Heart right ventricle (tissue), 16 donors: ENCODE data around the gene GAK. TPM values are rescaled to one million over a fixed set of nuclear protein-coding genes. Genes with fewer than 3 reads are reported as not detected.

Experiments used
- ATAC-seq, 8 donors: fragments of 200-7000 bp; cut with Tn5 transposase; one replicate each; pipeline ENCODE4 v1.9.1; 2020; ENCODE audit warnings: mild to moderate bottlenecking in 8 of 8, moderate library complexity in 8 of 8, moderate number of reproducible peaks in 1 of 8
- DNase-seq, 2 donors: peaks; one replicate each; pipeline ENCODE4 v3.0.0-alpha.2; 2020
- H3K27ac ChIP-seq, 10 donors: fragments of 200-600 bp; sonication (generic) in 2 of 10; one replicate each; pipeline versions ENCODE4 v1.5.0 to v1.8.0; 2020 to 2022; ENCODE audit warnings: mild to moderate bottlenecking in 3 of 10
- H3K27me3 ChIP-seq, 7 donors: fragments of 200-600 bp; one replicate each; pipeline ENCODE4 v1.8.0; 2021 to 2022; ENCODE audit warnings: mild to moderate bottlenecking in 2 of 7
- H3K36me3 ChIP-seq, 9 donors: fragments of 200-600 bp; sonication (generic) in 1 of 9; one replicate each; pipeline versions ENCODE4 v1.5.0 to v1.8.0; 2020 to 2022; ENCODE audit warnings: mild to moderate bottlenecking in 2 of 9
- H3K4me1 ChIP-seq, 9 donors: fragments of 200-600 bp; sonication (generic) in 1 of 9; one replicate each; pipeline versions ENCODE4 v1.5.0 to v1.8.0; 2020 to 2022; ENCODE audit warnings: mild to moderate bottlenecking in 4 of 9
- H3K4me3 ChIP-seq, 10 donors: fragments of 200-600 bp; sonication (generic) in 2 of 10; one replicate each; pipeline versions ENCODE4 v1.5.0 to v1.8.0; 2020 to 2022; ENCODE audit warnings: mild to moderate bottlenecking in 7 of 10, moderate library complexity in 2 of 10
- H3K9me3 ChIP-seq, 11 donors: fragments of 200-600 bp in 10 of 11; sonication (generic) in 2 of 11; one replicate each; pipeline versions ENCODE4 v1.5.0 to v1.8.0; 2013 to 2022; ENCODE audit warnings: mild to moderate bottlenecking in 2 of 11, control low read depth in 1 of 11, moderate library complexity in 1 of 11
- CTCF ChIP-seq, 9 donors: fragments of 200-600 bp; sonication (generic) in 2 of 9; IDR thresholded peaks; one replicate each; pipeline versions ENCODE4 v1.5.0 to v1.8.0; 2021 to 2022; ENCODE audit warnings: antibody characterized with exemption in 9 of 9, mild to moderate bottlenecking in 5 of 9, moderate library complexity in 1 of 9
- WGBS, 2 donors: extraction: QIAGEN DNeasy Blood & Tissue Kit; methylation state at CpG; one replicate each; pipeline ENCODE4 v1.1.7; 2013; ENCODE audit warnings: inconsistent platforms in 1 of 2; 5-methylcytosine and 5-hydroxymethylcytosine counted together
- intact Hi-C, 10 donors: fragments of 100-400 bp; cut with DNase I; formaldehyde crosslinking; loops; one replicate each; pipeline versions ENCODE4 v1.11.1 to v1.14.2; 2022
- polyA plus RNA-seq, 2 donors: library from polyadenylated mRNA; stranded (reverse); fragments of 200-250 nt; gene quantifications; one replicate each; pipeline ENCODE4 v1.2.3, GENCODE V29; 2013
- total RNA-seq, 10 donors: library from RNA; stranded (reverse); fragmentation: NEBNext Ultra II Directional in 3 of 10; extraction: Animal tissue kit (Norgen Biotek cat#: 25700) in 3 of 10; gene quantifications; one replicate each; pipeline versions ENCODE4 v1.2.1 to v1.2.4, GENCODE V29; 2021 to 2023
- donor health status: Arrhythmogenic right ventricular cardiomyopathy.
- donor health status: ischemic (EF 13 %, LVEDD 7.1; RV severe dilation, severe dysfunction).
- donor health status: healthy with polysubstance abuse.
- donor health status: DM: no; HTN: yes; CAD: no.
- donor health status: DM: no; HTN: no; CAD: no.
- donor health status: ischemic (EF 25% LVEDD 6.9; RV normal size, moderate dysfunction).
- donor health status: ischemic (EF 25% LVEDD 5.7; RV mildly dilated, moderate dysfunction).
- donor health status: healthy.
- donor health status: DM: yes; HTN: yes; CAD: no.
- donor health status: Ischemic cardiomyopathy.
- donor health status: ischemic (EF 35%, LVEDD 5.7; RV mildly dilated, moderate dysfunction).
- donor health status: nonischemic (EF 11% LVEDD 7.7; RV severe dilation, severe dysfunction).
- donor health status: DM: yes; HTN: yes; CAD: no.
- donor health status: PGD.
- donor health status: ischemic (EF 29% LVEDD 5.4; RV normal size, mild dysfunction).
- donor health status: nonischemic (EF 23%, LVEDD 6.1; RV moderate dilation, normal function).

The GAK gene
- total and polyA plus RNA-seq, 12 donors = 21.0 to 105 (median 29.2) TPM

- intact Hi-C loops = no loop called here
- Histone ChIP-seq H3K27me3 (no peaks in the 10 kb centered on the region), H3K36me3 (peaks cover 0 to 7% (median 0%) of the 10 kb centered on the region in 9 donors), H3K9me3 (peaks cover 0 to 35% (median 12%) of the 10 kb centered on the region in 11 donors), H3K4me1 (peaks cover 0 to 12% (median 0%) of the 10 kb centered on the region in 9 donors), H3K4me3 (no peak overlapping the region), H3K27ac (no peak overlapping the region)
- DNase-seq = no peak
- no peak for TF ChIP-seq CTCF (IDR thresholded peaks at IDR 0.05)
- 92 to 93% methylated on average over 4 of the region's 4 CpGs for WGBS, 2 donors
- no peak for ATAC-seq
Measured at GRCh38 chr4:839675-840443, 92.3 kb downstream of the GAK start.

GRCh38 chr4:837772-838171 is 94.3 kb downstream of the GAK start:
- no peaks in the 10 kb centered on the region for H3K27me3 ChIP-seq
- H3K4me1 ChIP-seq = peaks cover 0 to 12% (median 0%) of the 10 kb centered on the region in 9 donors

GRCh38 chr4:836750-837301 is 95.3 kb downstream of the GAK start:
- ATAC-seq = peak in 1 of 8 donors; percentile 32
- Histone ChIP-seq H3K36me3 (peaks cover 0 to 3% (median 0%) of the 10 kb centered on the region in 9 donors), H3K27me3 (peaks cover 0 to 4% (median 0%) of the 10 kb centered on the region in 7 donors), H3K9me3 (peaks cover 0 to 39% (median 12%) of the 10 kb centered on the region in 11 donors), H3K4me3 (no peak overlapping the region), H3K27ac (no peak overlapping the region), H3K4me1 (peaks cover 0 to 12% (median 0%) of the 10 kb centered on the region in 9 donors)
- intact Hi-C loops = no loop called here
- WGBS, 2 donors = 83 to 84% methylated on average over 22 of the region's 22 CpGs
- TF ChIP-seq CTCF (IDR thresholded peaks at IDR 0.05) = no peak
- no peak for DNase-seq

More at GRCh38 chr4:837772-838171, 94.3 kb downstream of the GAK start:
- no peak for ATAC-seq
- H3K36me3 ChIP-seq = peaks cover 0 to 7% (median 0%) of the 10 kb centered on the region in 9 donors
- H3K27ac ChIP-seq = no peak overlapping the region
- TF ChIP-seq CTCF (IDR thresholded peaks at IDR 0.05) = no peak
- intact Hi-C loops = no loop called here
- H3K9me3 ChIP-seq = peaks cover 0 to 35% (median 12%) of the 10 kb centered on the region in 11 donors
- 97 to 98% methylated on average over 1 of the region's 1 CpG for WGBS, 2 donors
- no peak for DNase-seq
- H3K4me3 ChIP-seq = no peak overlapping the region

GRCh38 chr4:836003-836511 is 96.1 kb downstream of the GAK start:
- DNase-seq = no peak
- intact Hi-C loops = no loop called here
- no peaks in the 10 kb centered on the region for H3K36me3 ChIP-seq
- H3K27me3 ChIP-seq = peaks cover 0 to 4% (median 0%) of the 10 kb centered on the region in 7 donors
- no peak overlapping the region for H3K4me3 ChIP-seq
- H3K9me3 ChIP-seq = peaks cover 0 to 40% (median 12%) of the 10 kb centered on the region in 11 donors
- TF ChIP-seq CTCF (IDR thresholded peaks at IDR 0.05) = no peak
- WGBS, 2 donors = 92 to 97% methylated on average over 32 of the region's 32 CpGs
- no peak for ATAC-seq
- peaks cover 0 to 15% (median 0%) of the 10 kb centered on the region in 9 donors for H3K4me1 ChIP-seq
- H3K27ac ChIP-seq = no peak overlapping the region
